Erythroblast (primary cell): ENCODE measurements around the gene TSHZ1.

ENCODE experiments used
- GATA1 ChIP-seq: IDR thresholded peaks from 2 replicates; pipeline ENCODE4 v1.6.1; 2011; ENCODE audit warnings: low read depth, mild to moderate bottlenecking, control low read depth, low read length, moderate library complexity
- POLR2A ChIP-seq: IDR thresholded peaks from 2 replicates; pipeline ENCODE4 v1.6.1; 2011; ENCODE audit warnings: mild to moderate bottlenecking, low read length

- TF ChIP-seq POLR2A: no peak
- TF ChIP-seq GATA1: no peak
These were observed 5.8 kb downstream of the TSHZ1 start for GRCh38 chr18:75216212-75216910.
